Glutamatergic neuron (in vitro differentiated cells): ENCODE measurements around the gene NCAPG2. TPM values are rescaled to one million over a fixed set of nuclear protein-coding genes. Genes with fewer than 3 reads are reported as not detected.

Experiments
- DNase-seq: peaks from one replicate; pipeline ENCODE4 v3.0.0; 2022
- H3K27ac Mint-ChIP-seq: one replicate; pipeline ENCODE4 v1.8.0; 2020; ENCODE audit warnings: mild to moderate bottlenecking, mixed read lengths, inconsistent platforms; ENCODE audit not compliant: unreplicated experiment
- H3K27me3 Mint-ChIP-seq: one replicate; pipeline ENCODE4 v1.8.0; 2020; ENCODE audit warnings: mild to moderate bottlenecking, moderate library complexity, mixed read lengths, inconsistent platforms; ENCODE audit not compliant: unreplicated experiment
- H3K36me3 Mint-ChIP-seq: one replicate; pipeline ENCODE4 v1.8.0; 2020; ENCODE audit warnings: mild to moderate bottlenecking, mixed read lengths, inconsistent platforms; ENCODE audit not compliant: unreplicated experiment
- H3K4me1 Mint-ChIP-seq: one replicate; pipeline ENCODE4 v1.8.0; 2020; ENCODE audit warnings: mild to moderate bottlenecking, low read depth, mixed read lengths, inconsistent platforms; ENCODE audit not compliant: unreplicated experiment
- H3K4me3 Mint-ChIP-seq: one replicate; pipeline ENCODE4 v1.8.0; 2020; ENCODE audit warnings: mild to moderate bottlenecking, mixed read lengths, inconsistent platforms; ENCODE audit not compliant: unreplicated experiment
- H3K9me3 Mint-ChIP-seq: one replicate; pipeline ENCODE4 v1.8.0; 2020; ENCODE audit warnings: mild to moderate bottlenecking, moderate library complexity, mixed read lengths, inconsistent platforms; ENCODE audit not compliant: unreplicated experiment
- total RNA-seq: library from RNA; stranded (reverse); fragmentation: NEBNext Ultra II Directional; extraction: Animal tissue kit (Norgen Biotek cat#: 25700); gene quantifications from one replicate; pipeline ENCODE4 v1.2.1, GENCODE V29; 2021; ENCODE audit not compliant: unreplicated experiment
- TF ChIP-seq, protein P1 (sequence below): fragments of 200-600 bp; sonication (generic); IDR thresholded peaks from one replicate; pipeline ENCODE4 v1.5.0; 2021; ENCODE audit not compliant: partially characterized antibody, unreplicated experiment

NCAPG2 gene
- total RNA-seq, 1 donor from 2014 or later = 27.2 TPM

GRCh38 chr7:158603773-158604755, 100.5 kb downstream of the NCAPG2 start:
- Mint-ChIP-seq H3K4me3 (no peak overlapping the region), H3K27me3 (no peaks in the 10 kb centered on the region), H3K27ac (no peak overlapping the region), H3K9me3 (peaks cover 3% of the 10 kb centered on the region), H3K36me3 (no peaks in the 10 kb centered on the region), H3K4me1 (no peaks in the 10 kb centered on the region)
- TF ChIP-seq, protein P1, sequence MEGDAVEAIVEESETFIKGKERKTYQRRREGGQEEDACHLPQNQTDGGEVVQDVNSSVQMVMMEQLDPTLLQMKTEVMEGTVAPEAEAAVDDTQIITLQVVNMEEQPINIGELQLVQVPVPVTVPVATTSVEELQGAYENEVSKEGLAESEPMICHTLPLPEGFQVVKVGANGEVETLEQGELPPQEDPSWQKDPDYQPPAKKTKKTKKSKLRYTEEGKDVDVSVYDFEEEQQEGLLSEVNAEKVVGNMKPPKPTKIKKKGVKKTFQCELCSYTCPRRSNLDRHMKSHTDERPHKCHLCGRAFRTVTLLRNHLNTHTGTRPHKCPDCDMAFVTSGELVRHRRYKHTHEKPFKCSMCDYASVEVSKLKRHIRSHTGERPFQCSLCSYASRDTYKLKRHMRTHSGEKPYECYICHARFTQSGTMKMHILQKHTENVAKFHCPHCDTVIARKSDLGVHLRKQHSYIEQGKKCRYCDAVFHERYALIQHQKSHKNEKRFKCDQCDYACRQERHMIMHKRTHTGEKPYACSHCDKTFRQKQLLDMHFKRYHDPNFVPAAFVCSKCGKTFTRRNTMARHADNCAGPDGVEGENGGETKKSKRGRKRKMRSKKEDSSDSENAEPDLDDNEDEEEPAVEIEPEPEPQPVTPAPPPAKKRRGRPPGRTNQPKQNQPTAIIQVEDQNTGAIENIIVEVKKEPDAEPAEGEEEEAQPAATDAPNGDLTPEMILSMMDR = no peak
- no peak for DNase-seq

- Mint-ChIP-seq H3K9me3 (peaks cover 3% of the 10 kb centered on the region), H3K4me1 (no peaks in the 10 kb centered on the region), H3K27ac (no peak overlapping the region), H3K27me3 (no peaks in the 10 kb centered on the region), H3K36me3 (no peaks in the 10 kb centered on the region), H3K4me3 (no peak overlapping the region)
- no peak for DNase-seq
- TF ChIP-seq, protein P1 = no peak
Measured at GRCh38 chr7:158602905-158603772, 101.5 kb downstream of the NCAPG2 start.

DNA sequence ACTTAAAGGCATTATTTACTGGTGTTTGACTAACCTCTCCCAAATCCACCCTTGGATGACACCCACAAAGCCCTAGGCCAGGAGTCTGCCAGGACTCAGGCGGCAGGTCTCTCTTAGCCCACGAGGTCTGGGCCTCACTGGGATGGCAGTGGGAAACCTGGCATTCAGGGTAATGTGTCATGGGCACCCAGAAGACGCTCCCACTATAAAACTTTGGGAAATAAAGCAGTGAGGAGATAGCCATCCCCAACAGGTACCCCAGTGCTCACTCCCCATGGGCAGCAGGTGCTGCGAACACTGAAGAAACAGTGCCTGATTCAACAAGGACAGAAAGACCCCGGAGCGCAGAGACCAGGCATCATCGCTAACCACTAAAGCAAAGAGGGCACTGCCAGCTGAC, 102.6 kb downstream of the NCAPG2 start:
- DNase-seq = no peak
- H3K27ac Mint-ChIP-seq = no peak overlapping the region
- peaks cover 3% of the 10 kb centered on the region for H3K9me3 Mint-ChIP-seq
- H3K4me1 Mint-ChIP-seq = no peaks in the 10 kb centered on the region
- H3K36me3 Mint-ChIP-seq = no peaks in the 10 kb centered on the region
- TF ChIP-seq, protein P1 = no peak
- H3K27me3 Mint-ChIP-seq = no peaks in the 10 kb centered on the region
- no peak overlapping the region for H3K4me3 Mint-ChIP-seq

DNA sequence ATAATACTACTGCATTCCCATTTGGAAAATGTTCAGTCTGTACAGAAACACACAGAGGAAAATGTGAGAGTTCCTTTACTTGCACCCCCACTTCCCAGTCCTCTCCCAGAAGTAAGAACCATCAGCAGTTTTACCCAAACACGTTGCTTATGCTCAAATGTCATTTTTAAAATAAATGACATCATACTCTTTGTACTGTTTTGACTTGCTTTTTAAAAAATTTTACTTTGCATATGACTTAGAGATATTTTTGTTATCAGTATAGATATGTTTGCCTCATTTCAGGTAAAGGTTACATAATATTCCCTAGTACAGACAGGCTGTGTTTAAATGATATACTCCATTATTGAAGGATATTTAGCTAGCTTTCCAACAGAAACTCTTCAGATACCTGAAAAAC, 103.5 kb downstream of the NCAPG2 start:
- peaks cover 3% of the 10 kb centered on the region for H3K9me3 Mint-ChIP-seq
- TF ChIP-seq, protein P1 = no peak
- no peaks in the 10 kb centered on the region for H3K4me1 Mint-ChIP-seq
- no peak overlapping the region for H3K27ac Mint-ChIP-seq
- no peaks in the 10 kb centered on the region for H3K36me3 Mint-ChIP-seq
- H3K27me3 Mint-ChIP-seq = no peaks in the 10 kb centered on the region
- DNase-seq = no peak
- H3K4me3 Mint-ChIP-seq = no peak overlapping the region
